LNCaP clone FGC (cell line): ENCODE data around the gene KCNIP3.
"Not testable (repeated sequence)": the region's sequence is repeated elsewhere in the genome, so short reads cannot be mapped to it uniquely, and the experiment has no call there.

Source experiments
- DNase-seq: peaks from one replicate; pipeline ENCODE4 v3.0.0-alpha.2; 2011; ENCODE audit warnings: low read depth
- H3K4me3 ChIP-seq: 2 replicates; pipeline ENCODE4 v1.5.1; 2011; ENCODE audit warnings: mild to moderate bottlenecking, low read depth, low read length, control low read depth

Gene KCNIP3

GRCh38 chr2:95435162-95435871 lies 138.2 kb downstream of the KCNIP3 start:
- DNase-seq, H3K4me3 ChIP-seq: not testable (repeated sequence)
